Stomach (tissue), 9 donors: ENCODE measurements around the gene ZFAND2B. TPM values are rescaled to one million over a fixed set of nuclear protein-coding genes. Genes with fewer than 3 reads are reported as not detected.

Experiments
- DNase-seq, 2 donors: peaks; one replicate each; pipeline versions ENCODE4 v3.0.0 to v3.0.0-alpha.2; 2013 to 2019
- H3K27ac ChIP-seq, 5 donors: fragments of 200-600 bp in 4 of 5; sonication (generic) in 4 of 5; one replicate each; pipeline ENCODE4 v1.5.1; 2013 to 2019; ENCODE audit warnings: mild to moderate bottlenecking in 1 of 5, moderate library complexity in 1 of 5
- H3K27me3 ChIP-seq, 3 donors: fragments of 200-600 bp; sonication (generic); one replicate each; pipeline ENCODE4 v1.5.1; 2017 to 2019; ENCODE audit warnings: mixed run types in 1 of 3
- H3K36me3 ChIP-seq, 4 donors: fragments of 200-600 bp; sonication (generic); 1 replicate in 3 of 4; 2 replicates in 1 of 4; pipeline ENCODE4 v1.5.1; 2016 to 2019
- H3K4me1 ChIP-seq, 4 donors: fragments of 200-600 bp; sonication (generic); one replicate each; pipeline ENCODE4 v1.5.1; 2016 to 2019
- H3K4me3 ChIP-seq, 4 donors: fragments of 200-600 bp; sonication (generic) in 3 of 4; one replicate each; pipeline ENCODE4 v1.5.1; 2016 to 2019; ENCODE audit warnings: mild to moderate bottlenecking in 1 of 4
- H3K9me3 ChIP-seq, 4 donors: fragments of 200-600 bp; sonication (generic); one replicate each; pipeline ENCODE4 v1.5.1; 2016 to 2019
- EP300 ChIP-seq: sonication (generic); formaldehyde crosslinking; IDR thresholded peaks from one replicate; pipeline ENCODE4 v1.6.1; 2017; ENCODE audit warnings: antibody characterized with exemption
- POLR2A ChIP-seq, 4 donors: fragments of 450-650 bp; IDR thresholded peaks; one replicate each; pipeline ENCODE4 v1.6.1; 2016; ENCODE audit warnings: antibody characterized with exemption in 4 of 4, control low read depth in 2 of 4, mild to moderate bottlenecking in 1 of 4, moderate library complexity in 1 of 4
- POLR2AphosphoS5 ChIP-seq, 3 donors: sonication (generic); formaldehyde crosslinking; IDR thresholded peaks; one replicate each; pipeline ENCODE4 v1.6.1; 2016; ENCODE audit warnings: antibody characterized with exemption in 3 of 3
- WGBS, 5 donors: extraction: QIAGEN DNeasy Blood & Tissue Kit in 3 of 5; methylation state at CpG; one replicate each; pipeline versions ENCODE4 v1.1.5 to v1.1.7; 2013 to 2018; 5-methylcytosine and 5-hydroxymethylcytosine counted together
- intact Hi-C: fragments of 100-400 bp; cut with DNase I; formaldehyde crosslinking; loops from one replicate; pipeline ENCODE4 v1.15.1; 2023; ENCODE audit warnings: low total_unique reads
- polyA plus RNA-seq, 3 donors: library from polyadenylated mRNA; stranded (reverse); fragments of 200-250 nt; gene quantifications; one replicate each; pipeline ENCODE4 v1.2.3, GENCODE V29; 2013
- total RNA-seq, 5 donors: library from RNA; depleted of rRNA; stranded (reverse); fragments of >200 nt; gene quantifications; one replicate each; pipeline versions ENCODE4 v1.1.0 to v1.2.3, GENCODE V29; 2014 to 2016
- TF ChIP-seq, protein P1 (sequence below), 7 experiments: fragments of 450-650 bp in 4 of 7; fragments of 200-600 bp in 3 of 7; sonication (generic) in 3 of 7; IDR thresholded peaks; one replicate each; pipeline ENCODE4 v1.5.1; 2016 to 2019; ENCODE audit warnings: antibody characterized with exemption in 7 of 7, control low read depth in 2 of 7, mild to moderate bottlenecking in 1 of 7
- donor health status: healthy with polysubstance abuse.
- donor health status: Bipolar disorder and iron deficiency.
- donor health status: healthy.

ZFAND2B gene
- total and polyA plus RNA-seq, 8 donors, result 21.3 to 81.3 (median 44.7) TPM

- no peaks in the 10 kb centered on the region for H3K27me3 ChIP-seq
- H3K4me3 ChIP-seq, result no peak overlapping the region
- no peak for DNase-seq
- 93 to 97% (median 95%) methylated on average over 6 of the region's 6 CpGs for WGBS, 5 donors
- no peaks in the 10 kb centered on the region for H3K36me3 ChIP-seq
- peaks cover 4 to 19% (median 16%) of the 10 kb centered on the region in 4 donors for H3K4me1 ChIP-seq
- H3K27ac ChIP-seq, result no peak overlapping the region
- TF ChIP-seq POLR2A (IDR thresholded peaks at IDR 0.05) (no peak), POLR2AphosphoS5 (IDR thresholded peaks at IDR 0.05) (no peak), EP300 (no peak)
- TF ChIP-seq, protein P1, sequence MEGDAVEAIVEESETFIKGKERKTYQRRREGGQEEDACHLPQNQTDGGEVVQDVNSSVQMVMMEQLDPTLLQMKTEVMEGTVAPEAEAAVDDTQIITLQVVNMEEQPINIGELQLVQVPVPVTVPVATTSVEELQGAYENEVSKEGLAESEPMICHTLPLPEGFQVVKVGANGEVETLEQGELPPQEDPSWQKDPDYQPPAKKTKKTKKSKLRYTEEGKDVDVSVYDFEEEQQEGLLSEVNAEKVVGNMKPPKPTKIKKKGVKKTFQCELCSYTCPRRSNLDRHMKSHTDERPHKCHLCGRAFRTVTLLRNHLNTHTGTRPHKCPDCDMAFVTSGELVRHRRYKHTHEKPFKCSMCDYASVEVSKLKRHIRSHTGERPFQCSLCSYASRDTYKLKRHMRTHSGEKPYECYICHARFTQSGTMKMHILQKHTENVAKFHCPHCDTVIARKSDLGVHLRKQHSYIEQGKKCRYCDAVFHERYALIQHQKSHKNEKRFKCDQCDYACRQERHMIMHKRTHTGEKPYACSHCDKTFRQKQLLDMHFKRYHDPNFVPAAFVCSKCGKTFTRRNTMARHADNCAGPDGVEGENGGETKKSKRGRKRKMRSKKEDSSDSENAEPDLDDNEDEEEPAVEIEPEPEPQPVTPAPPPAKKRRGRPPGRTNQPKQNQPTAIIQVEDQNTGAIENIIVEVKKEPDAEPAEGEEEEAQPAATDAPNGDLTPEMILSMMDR (IDR thresholded peaks at IDR 0.05), result no peak
- no peaks in the 10 kb centered on the region for H3K9me3 ChIP-seq
- intact Hi-C loops, result loop anchor here (5.0 kb wide), 1 partner anchor 139 kb away; no protein-coding TSS in a partner anchor
These were observed 43.4 kb upstream of the ZFAND2B start for GRCh38 chr2:219163156-219163555.

DNA sequence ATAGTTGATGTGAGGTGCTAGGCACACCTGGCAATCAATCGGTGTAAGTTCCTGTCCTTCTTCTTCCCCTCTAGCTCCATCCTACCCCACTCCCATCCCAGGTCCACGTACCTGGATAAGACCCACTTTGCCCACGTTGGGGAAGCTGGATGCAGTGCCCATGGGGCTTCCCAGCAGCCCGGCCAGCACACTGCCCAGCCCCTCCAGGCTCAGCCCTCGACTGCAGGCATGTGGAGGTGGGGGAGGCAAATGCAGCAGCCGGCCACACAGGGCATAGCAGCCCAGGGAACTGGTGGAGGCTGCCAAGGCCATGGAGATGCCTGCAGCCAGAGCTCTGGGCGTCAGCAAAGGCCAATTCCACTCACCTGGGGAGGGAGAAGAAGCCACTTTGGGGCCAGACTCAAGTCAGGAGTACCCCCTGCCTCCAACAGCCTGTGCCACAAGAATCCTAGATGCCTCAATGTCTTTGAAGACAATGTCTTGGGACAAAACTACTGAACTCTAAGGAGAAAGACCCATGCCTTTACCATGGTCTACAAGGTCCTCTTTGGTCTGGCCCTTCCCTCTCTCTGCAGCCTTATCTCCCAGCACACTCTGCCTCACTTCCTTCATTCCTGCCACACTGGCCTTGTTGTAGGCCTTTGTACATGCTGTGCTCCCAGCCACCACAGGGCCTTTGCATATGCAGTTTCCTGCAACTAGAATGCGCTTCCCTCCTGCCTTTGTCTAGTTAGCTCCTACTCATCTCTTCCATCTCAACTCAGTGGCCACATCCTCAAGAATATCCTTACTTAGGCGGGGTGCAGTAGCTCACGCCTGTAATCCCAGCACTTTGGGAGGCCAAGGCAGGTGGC lies 41.3 kb upstream of the ZFAND2B start:
- Histone ChIP-seq H3K36me3 (no peaks in the 10 kb centered on the region), H3K4me3 (no peak overlapping the region), H3K27me3 (no peaks in the 10 kb centered on the region), H3K4me1 (peaks cover 0 to 9% (median 8%) of the 10 kb centered on the region in 4 donors), H3K9me3 (no peaks in the 10 kb centered on the region), H3K27ac (no peak overlapping the region)
- WGBS, 5 donors, result 84 to 99% (median 88%) methylated on average over 7 to 10 of the region's 10 CpGs
- intact Hi-C loops, result no loop called here
- TF ChIP-seq POLR2AphosphoS5 (IDR thresholded peaks at IDR 0.05), result no peak
- TF ChIP-seq, protein P1 (IDR thresholded peaks at IDR 0.05), result no peak
- TF ChIP-seq POLR2A (IDR thresholded peaks at IDR 0.05), result no peak
- TF ChIP-seq EP300, result no peak
- DNase-seq, result no peak

GRCh38 chr2:219167997-219168396 lies 38.6 kb upstream of the ZFAND2B start:
- 70 to 76% (median 74%) methylated on average over 5 of the region's 5 CpGs for WGBS, 5 donors
- no peaks in the 10 kb centered on the region for H3K27me3 ChIP-seq
- H3K4me1 ChIP-seq, result peaks cover 5 to 18% (median 7%) of the 10 kb centered on the region in 4 donors
- H3K27ac ChIP-seq, result no peak overlapping the region
- DNase-seq, result no peak
- intact Hi-C loops, result no loop called here
- no peaks in the 10 kb centered on the region for H3K9me3 ChIP-seq
- no peak overlapping the region for H3K4me3 ChIP-seq
- TF ChIP-seq, protein P1 (IDR thresholded peaks at IDR 0.05), result no peak
- TF ChIP-seq POLR2A (IDR thresholded peaks at IDR 0.05), result no peak
- H3K36me3 ChIP-seq, result peaks cover 12 to 15% (median 13%) of the 10 kb centered on the region in 4 donors

GRCh38 chr2:219168526-219168925 lies 38.1 kb upstream of the ZFAND2B start:
- no peak overlapping the region for H3K4me3 ChIP-seq
- TF ChIP-seq POLR2A (IDR thresholded peaks at IDR 0.05) (no peak), EP300 (no peak)
- H3K36me3 ChIP-seq, result peaks cover 17 to 20% (median 19%) of the 10 kb centered on the region in 4 donors
- H3K9me3 ChIP-seq, result no peaks in the 10 kb centered on the region
- intact Hi-C loops, result no loop called here
- peaks cover 5 to 22% (median 7%) of the 10 kb centered on the region in 4 donors for H3K4me1 ChIP-seq
- no peaks in the 10 kb centered on the region for H3K27me3 ChIP-seq
- DNase-seq, result no peak
- no peak overlapping the region for H3K27ac ChIP-seq
- WGBS, 5 donors, result 30 to 43% (median 39%) methylated on average over 6 of the region's 6 CpGs

DNA sequence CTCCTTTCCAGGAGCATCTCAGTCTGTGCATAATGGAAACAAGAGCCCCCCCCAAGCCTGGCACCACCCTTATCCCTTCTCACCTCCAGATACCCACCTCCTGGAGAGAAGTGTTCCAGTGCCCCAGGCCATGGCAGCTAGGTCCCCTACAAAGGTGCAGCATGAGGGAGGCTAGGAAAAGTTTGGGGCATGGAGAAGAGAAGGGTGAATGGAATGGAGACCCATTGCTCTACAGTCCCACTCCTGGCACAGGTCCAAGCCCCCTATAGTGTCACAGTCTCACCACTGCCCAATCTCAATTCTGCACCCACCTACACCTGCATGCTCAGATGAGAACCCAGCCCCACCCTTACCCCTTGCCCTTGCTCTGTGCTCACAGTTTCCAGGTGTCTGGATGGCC lies 37.6 kb upstream of the ZFAND2B start:
- Histone ChIP-seq H3K4me3 (no peak overlapping the region), H3K4me1 (peaks cover 6 to 26% (median 9%) of the 10 kb centered on the region in 4 donors), H3K27ac (no peak overlapping the region), H3K9me3 (no peaks in the 10 kb centered on the region), H3K36me3 (peaks cover 21 to 24% (median 23%) of the 10 kb centered on the region in 4 donors), H3K27me3 (no peaks in the 10 kb centered on the region)
- TF ChIP-seq POLR2AphosphoS5 (IDR thresholded peaks at IDR 0.05), result no peak
- TF ChIP-seq POLR2A (IDR thresholded peaks at IDR 0.05), result no peak
- TF ChIP-seq EP300, result no peak
- TF ChIP-seq, protein P1 (IDR thresholded peaks at IDR 0.05), result no peak
- no peak for DNase-seq
- intact Hi-C loops, result no loop called here
